Activated CD8-positive, alpha-beta memory T cell treated with anti-CD3 and anti-CD28 coated beads, Interleukin-2, amount 50 U/mL, for 24 hours (primary cell): ENCODE measurements around the gene HCRTR2.

Experiments used
- DNase-seq: peaks from one replicate; pipeline ENCODE4 v3.0.0-alpha.2; 2020; ENCODE audit errors: extremely low read depth

Gene HCRTR2

DNA sequence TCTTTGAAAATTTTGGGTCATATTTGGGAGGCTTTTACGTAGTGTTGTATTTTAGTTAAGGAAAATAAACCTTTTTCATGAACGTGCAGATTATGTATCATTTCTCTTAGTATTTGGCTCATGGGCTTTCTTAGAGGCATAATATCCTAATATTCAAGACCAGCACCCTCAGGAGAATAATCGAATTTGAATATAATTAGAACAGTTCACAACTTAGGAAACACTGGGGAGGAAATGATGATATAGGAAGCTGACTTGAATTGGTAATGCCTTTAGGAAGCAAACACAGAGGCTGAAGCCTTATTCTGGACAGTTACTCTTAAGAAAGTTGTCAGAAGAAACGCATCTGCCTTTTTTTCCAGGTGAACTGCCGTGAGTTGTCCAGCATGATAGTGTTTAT is 152.9 kb downstream of the HCRTR2 start, which contains the start of gene GFRAL:
Gene GFRAL (plus strand): TSS at position 301 of the 400 bp plus-strand sequence. CDS start 86 bp downstream, at position 387.
- no peak for DNase-seq
